ENCODE data around the gene CTTN. TPM values are rescaled to one million over a fixed set of nuclear protein-coding genes. Genes with fewer than 3 reads are reported as not detected.

Gene CTTN
- total and polyA plus RNA-seq, 2 experiments from 2014 or later, result 249 to 268 TPM

DNA sequence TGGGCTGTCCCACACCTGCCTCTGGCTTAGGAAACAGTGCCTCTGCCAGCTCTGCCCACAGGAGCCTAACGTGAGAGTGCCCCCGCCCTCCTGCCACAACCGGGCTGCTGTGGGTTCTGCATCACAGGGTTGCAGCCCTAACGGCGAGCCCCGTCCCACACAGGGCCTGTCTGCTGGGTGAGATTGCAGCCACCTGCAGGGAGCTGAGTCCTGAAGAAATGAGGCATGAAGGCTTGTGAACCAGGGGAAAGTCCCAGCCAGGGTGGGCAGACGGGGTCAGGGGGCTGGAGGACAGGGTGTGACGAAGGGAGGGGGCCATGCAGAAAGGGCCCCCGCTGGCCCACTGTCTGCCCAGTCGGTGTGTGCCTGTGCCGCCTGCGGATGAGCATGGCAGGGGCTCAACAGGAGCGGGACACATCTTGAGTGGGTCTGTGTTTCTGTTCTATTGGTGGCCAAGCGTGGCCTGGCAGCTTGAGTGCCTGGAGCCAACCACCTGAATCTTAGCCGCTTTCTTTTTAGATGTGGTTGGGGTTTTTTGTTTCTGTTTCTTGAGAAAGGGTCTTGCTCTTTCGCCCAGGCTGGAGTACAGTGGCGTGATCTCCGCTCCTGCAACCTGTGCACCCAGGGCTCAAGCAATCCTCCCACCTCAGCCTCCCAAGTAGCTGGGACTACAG lies 38.9 kb downstream of the CTTN start:
- Histone ChIP-seq H2AFZ (no peak overlapping the region), H3K27me3 (replicated peaks; ENCODE audit: insufficient read depth) (no peaks in the 10 kb centered on the region), H3K4me3 (no peak overlapping the region), H3K9me2 (ENCODE audit: insufficient read depth) (no peaks in the 10 kb centered on the region), H3K4me2 (ENCODE audit: unreplicated experiment) (no peak overlapping the region), H3F3A (ENCODE audit: insufficient read depth) (peaks cover 5% of the 10 kb centered on the region), H3K4me1 (ENCODE audit: insufficient read depth) (no peaks in the 10 kb centered on the region), H3K79me2 (ENCODE audit: insufficient read depth) (no peaks in the 10 kb centered on the region), H3K36me3 (ENCODE audit: low read depth) (no peaks in the 10 kb centered on the region; the same call in 1 of the 2 replicates), H4K20me1 (ENCODE audit: insufficient read depth) (no peaks in the 10 kb centered on the region), H3K27ac (no peak overlapping the region), H3K9me3 (ENCODE audit: low read depth) (no peaks in the 10 kb centered on the region), H3K9ac (no peak overlapping the region)
- in situ Hi-C loops (cut with MboI), result no loop called here
- TF ChIP-seq EZH2phosphoT487 (IDR thresholded peaks at IDR 0.05; ENCODE audit: insufficient read depth, low read depth) (no peak), EZH2 (IDR thresholded peaks at IDR 0.05; ENCODE audit: insufficient read depth, poor library complexity, severe bottlenecking) (no peak)
- WGBS, 2 experiments (ENCODE audit: low coverage in 1 of 2, low lambda C conversion rate in 2 of 2, missing lambda C conversion rate in 2 of 2), result 93 to 94% methylated on average over 13 to 18 of the region's 18 CpGs
- DNase-seq, result no peak

DNA sequence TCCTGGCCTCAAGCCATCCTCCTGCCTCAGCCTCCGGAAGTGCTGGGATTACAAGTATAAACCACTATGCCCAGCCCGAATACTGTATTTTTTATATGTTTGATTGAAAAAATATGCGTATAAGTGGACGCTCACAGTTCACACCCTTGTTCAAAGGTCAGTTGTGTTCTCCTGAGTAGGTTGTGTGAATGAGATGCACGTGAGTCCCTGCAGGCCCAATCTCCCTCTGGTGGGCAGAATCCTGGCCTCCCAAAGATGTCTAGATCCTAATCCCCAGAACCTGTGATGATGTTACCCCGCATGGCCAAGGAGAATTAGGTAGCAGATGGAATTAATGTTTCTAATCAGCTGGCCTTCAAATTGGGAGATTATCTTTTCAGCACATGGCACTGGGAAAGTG lies 41.9 kb downstream of the CTTN start:
- DNase-seq, result no peak
- no peak overlapping the region for H3K4me3 ChIP-seq
- H3K9me2 ChIP-seq (ENCODE audit: insufficient read depth), result no peaks in the 10 kb centered on the region
- in situ Hi-C loops (cut with MboI), result no loop called here
- 77 to 81% methylated on average over 6 of the region's 6 CpGs for WGBS, 2 experiments (ENCODE audit: low coverage in 1 of 2, low lambda C conversion rate in 2 of 2, missing lambda C conversion rate in 2 of 2)
- no peaks in the 10 kb centered on the region for H3K9me3 ChIP-seq (ENCODE audit: low read depth)
- peaks cover 5% of the 10 kb centered on the region for H3F3A ChIP-seq (ENCODE audit: insufficient read depth)
- no peak overlapping the region for H3K4me2 ChIP-seq (ENCODE audit: unreplicated experiment)
- no peak overlapping the region for H3K27ac ChIP-seq
- no peaks in the 10 kb centered on the region for H3K4me1 ChIP-seq (ENCODE audit: insufficient read depth)
- no peak overlapping the region for H2AFZ ChIP-seq
- TF ChIP-seq EZH2 (IDR thresholded peaks at IDR 0.05; ENCODE audit: insufficient read depth, poor library complexity, severe bottlenecking) (no peak), EZH2phosphoT487 (IDR thresholded peaks at IDR 0.05; ENCODE audit: insufficient read depth, low read depth) (no peak)
- H3K36me3 ChIP-seq (ENCODE audit: low read depth), result no peaks in the 10 kb centered on the region; the same call in 1 of the 2 replicates
- no peaks in the 10 kb centered on the region for H4K20me1 ChIP-seq (ENCODE audit: insufficient read depth)
- H3K27me3 ChIP-seq (replicated peaks; ENCODE audit: insufficient read depth), result no peaks in the 10 kb centered on the region
- H3K79me2 ChIP-seq (ENCODE audit: insufficient read depth), result no peaks in the 10 kb centered on the region
- no peak overlapping the region for H3K9ac ChIP-seq

DNA sequence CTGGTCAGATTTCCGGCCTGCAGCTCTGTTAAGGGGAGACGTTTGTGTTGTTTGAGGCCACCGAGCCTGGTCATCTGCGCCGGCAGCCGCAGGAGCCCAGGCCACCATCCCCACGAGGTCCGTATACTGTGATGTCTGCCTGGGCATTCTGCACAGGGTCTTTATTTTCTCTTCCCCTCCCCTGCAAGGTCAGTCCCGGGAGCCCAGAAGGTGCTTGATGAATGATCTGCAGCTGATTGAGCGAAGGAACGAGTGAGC lies 45.4 kb downstream of the CTTN start:
- no peaks in the 10 kb centered on the region for H3K27me3 ChIP-seq (replicated peaks; ENCODE audit: insufficient read depth)
- H3K9me3 ChIP-seq (ENCODE audit: low read depth), result peaks cover 3% of the 10 kb centered on the region
- H3K79me2 ChIP-seq (ENCODE audit: insufficient read depth), result no peaks in the 10 kb centered on the region
- no peak for DNase-seq
- no peak overlapping the region for H3K9ac ChIP-seq
- H2AFZ ChIP-seq, result no peak overlapping the region
- WGBS, 2 experiments (ENCODE audit: low coverage in 1 of 2, low lambda C conversion rate in 2 of 2, missing lambda C conversion rate in 2 of 2), result 88 to 91% methylated on average over 11 of the region's 11 CpGs
- no peak for TF ChIP-seq EZH2 (IDR thresholded peaks at IDR 0.05; ENCODE audit: insufficient read depth, poor library complexity, severe bottlenecking)
- no peak for TF ChIP-seq EZH2phosphoT487 (IDR thresholded peaks at IDR 0.05; ENCODE audit: insufficient read depth, low read depth)
- no peak overlapping the region for H3K27ac ChIP-seq
- no peak overlapping the region for H3K4me2 ChIP-seq (ENCODE audit: unreplicated experiment)
- H3K4me1 ChIP-seq (ENCODE audit: insufficient read depth), result no peaks in the 10 kb centered on the region
- H4K20me1 ChIP-seq (ENCODE audit: insufficient read depth), result no peaks in the 10 kb centered on the region
- no peaks in the 10 kb centered on the region; the same call in 1 of the 2 replicates for H3K36me3 ChIP-seq (ENCODE audit: low read depth)
- in situ Hi-C loops (cut with MboI), result no loop called here
- H3K4me3 ChIP-seq, result no peak overlapping the region
- H3F3A ChIP-seq (ENCODE audit: insufficient read depth), result no peaks in the 10 kb centered on the region
- no peaks in the 10 kb centered on the region for H3K9me2 ChIP-seq (ENCODE audit: insufficient read depth)

DNA sequence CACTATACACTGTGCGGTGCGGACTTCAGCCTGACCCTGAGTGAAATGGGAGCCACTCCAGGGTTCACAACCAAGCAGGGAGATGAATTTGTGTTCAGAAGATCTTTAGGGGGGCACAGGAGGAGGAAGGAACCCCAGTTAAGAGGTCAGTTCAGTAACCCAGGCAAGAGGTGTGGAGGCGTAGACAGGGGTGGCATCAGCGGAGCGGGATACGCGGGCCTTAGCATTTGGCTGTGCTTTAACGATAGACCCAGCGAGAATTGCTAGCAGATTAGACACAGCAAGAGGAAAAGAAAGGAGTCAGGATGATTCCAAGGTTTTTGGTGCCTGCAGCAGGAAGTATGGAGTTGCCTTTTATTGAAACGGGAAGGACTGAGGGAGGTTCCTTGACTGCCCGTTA lies 46.8 kb downstream of the CTTN start:
- H3K9ac ChIP-seq, result no peak overlapping the region
- no peak overlapping the region for H3K4me2 ChIP-seq (ENCODE audit: unreplicated experiment)
- in situ Hi-C loops (cut with MboI), result no loop called here
- H2AFZ ChIP-seq, result no peak overlapping the region
- TF ChIP-seq EZH2phosphoT487 (IDR thresholded peaks at IDR 0.05; ENCODE audit: insufficient read depth, low read depth), result no peak
- TF ChIP-seq EZH2 (IDR thresholded peaks at IDR 0.05; ENCODE audit: insufficient read depth, poor library complexity, severe bottlenecking), result no peak
- H3K36me3 ChIP-seq (ENCODE audit: low read depth), result no peaks in the 10 kb centered on the region
- no peak overlapping the region for H3K27ac ChIP-seq
- H3K4me1 ChIP-seq (ENCODE audit: insufficient read depth), result no peaks in the 10 kb centered on the region
- no peaks in the 10 kb centered on the region for H3F3A ChIP-seq (ENCODE audit: insufficient read depth)
- H3K79me2 ChIP-seq (ENCODE audit: insufficient read depth), result no peaks in the 10 kb centered on the region
- no peak overlapping the region for H3K4me3 ChIP-seq
- WGBS, 2 experiments (ENCODE audit: low coverage in 1 of 2, low lambda C conversion rate in 2 of 2, missing lambda C conversion rate in 2 of 2), result 94% methylated on average over 11 of the region's 11 CpGs
- no peaks in the 10 kb centered on the region for H3K9me2 ChIP-seq (ENCODE audit: insufficient read depth)
- no peak for DNase-seq
- H3K9me3 ChIP-seq (ENCODE audit: low read depth), result peaks cover 4% of the 10 kb centered on the region
- H4K20me1 ChIP-seq (ENCODE audit: insufficient read depth), result no peaks in the 10 kb centered on the region
- H3K27me3 ChIP-seq (replicated peaks; ENCODE audit: insufficient read depth), result no peaks in the 10 kb centered on the region

DNA sequence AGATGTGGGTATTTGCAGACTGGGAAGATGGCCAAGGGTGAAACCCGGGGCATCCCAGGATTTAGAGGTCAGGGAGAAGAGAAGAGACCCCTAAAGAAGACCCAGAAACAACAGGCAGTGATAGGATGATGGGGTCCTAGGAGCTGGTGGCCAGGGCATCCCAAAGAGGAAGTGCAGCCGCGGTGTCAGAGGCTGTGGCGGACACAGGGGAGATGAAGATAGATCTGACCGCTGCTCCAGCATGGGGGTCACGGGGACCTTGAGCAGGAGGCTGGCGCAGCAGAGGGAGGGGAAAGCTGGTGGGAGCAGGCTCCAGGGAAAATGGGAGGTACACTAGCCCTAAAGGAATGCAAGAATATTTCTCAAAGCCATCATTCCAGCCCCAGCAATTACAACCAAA lies 47.3 kb downstream of the CTTN start:
- TF ChIP-seq EZH2phosphoT487 (IDR thresholded peaks at IDR 0.05; ENCODE audit: insufficient read depth, low read depth), result no peak
- no peak for TF ChIP-seq EZH2 (IDR thresholded peaks at IDR 0.05; ENCODE audit: insufficient read depth, poor library complexity, severe bottlenecking)
- in situ Hi-C loops (cut with MboI), result no loop called here
- no peaks in the 10 kb centered on the region for H3K27me3 ChIP-seq (replicated peaks; ENCODE audit: insufficient read depth)
- H2AFZ ChIP-seq, result no peak overlapping the region
- H4K20me1 ChIP-seq (ENCODE audit: insufficient read depth), result no peaks in the 10 kb centered on the region
- no peaks in the 10 kb centered on the region for H3K9me2 ChIP-seq (ENCODE audit: insufficient read depth)
- no peak overlapping the region for H3K4me2 ChIP-seq (ENCODE audit: unreplicated experiment)
- H3K4me1 ChIP-seq (ENCODE audit: insufficient read depth), result no peaks in the 10 kb centered on the region
- DNase-seq, result no peak
- peaks cover 4% of the 10 kb centered on the region for H3K9me3 ChIP-seq (ENCODE audit: low read depth)
- 81 to 90% methylated on average over 7 of the region's 7 CpGs for WGBS, 2 experiments (ENCODE audit: low coverage in 1 of 2, low lambda C conversion rate in 2 of 2, missing lambda C conversion rate in 2 of 2)
- H3K79me2 ChIP-seq (ENCODE audit: insufficient read depth), result no peaks in the 10 kb centered on the region
- no peaks in the 10 kb centered on the region for H3K36me3 ChIP-seq (ENCODE audit: low read depth)
- H3K4me3 ChIP-seq, result no peak overlapping the region
- H3K27ac ChIP-seq, result no peak overlapping the region
- no peak overlapping the region for H3K9ac ChIP-seq
- H3F3A ChIP-seq (ENCODE audit: insufficient read depth), result no peaks in the 10 kb centered on the region
